HG02759 (cell line): ENCODE results near the gene SYT6.

Experiments
- ATAC-seq: cut with Tn5 transposase; IDR thresholded peaks from one replicate; pipeline ENCODE4 v1.9.1; 2021; ENCODE audit warnings: mild to moderate bottlenecking, moderate library complexity; ENCODE audit not compliant: unreplicated experiment

Gene SYT6

DNA sequence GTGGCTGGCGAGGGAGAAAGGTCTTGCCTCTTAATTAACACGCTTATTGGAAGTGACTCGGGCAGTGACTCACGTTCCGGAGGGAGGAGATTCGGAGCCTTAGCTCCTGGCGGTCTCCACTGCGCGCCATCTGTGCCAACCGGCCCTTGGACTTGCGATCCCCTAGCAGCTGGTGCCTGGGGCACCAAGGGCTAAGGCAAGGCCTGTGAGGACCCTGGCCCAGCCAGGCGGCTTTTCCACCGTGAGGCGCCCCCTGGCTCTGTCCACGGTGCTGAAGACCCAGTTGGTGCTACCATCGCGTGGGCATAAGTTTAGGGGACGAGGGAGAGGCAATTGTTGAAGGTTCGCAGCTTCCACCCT lies 1.3 kb upstream of the SYT6 start:
- no peak for ATAC-seq

DNA sequence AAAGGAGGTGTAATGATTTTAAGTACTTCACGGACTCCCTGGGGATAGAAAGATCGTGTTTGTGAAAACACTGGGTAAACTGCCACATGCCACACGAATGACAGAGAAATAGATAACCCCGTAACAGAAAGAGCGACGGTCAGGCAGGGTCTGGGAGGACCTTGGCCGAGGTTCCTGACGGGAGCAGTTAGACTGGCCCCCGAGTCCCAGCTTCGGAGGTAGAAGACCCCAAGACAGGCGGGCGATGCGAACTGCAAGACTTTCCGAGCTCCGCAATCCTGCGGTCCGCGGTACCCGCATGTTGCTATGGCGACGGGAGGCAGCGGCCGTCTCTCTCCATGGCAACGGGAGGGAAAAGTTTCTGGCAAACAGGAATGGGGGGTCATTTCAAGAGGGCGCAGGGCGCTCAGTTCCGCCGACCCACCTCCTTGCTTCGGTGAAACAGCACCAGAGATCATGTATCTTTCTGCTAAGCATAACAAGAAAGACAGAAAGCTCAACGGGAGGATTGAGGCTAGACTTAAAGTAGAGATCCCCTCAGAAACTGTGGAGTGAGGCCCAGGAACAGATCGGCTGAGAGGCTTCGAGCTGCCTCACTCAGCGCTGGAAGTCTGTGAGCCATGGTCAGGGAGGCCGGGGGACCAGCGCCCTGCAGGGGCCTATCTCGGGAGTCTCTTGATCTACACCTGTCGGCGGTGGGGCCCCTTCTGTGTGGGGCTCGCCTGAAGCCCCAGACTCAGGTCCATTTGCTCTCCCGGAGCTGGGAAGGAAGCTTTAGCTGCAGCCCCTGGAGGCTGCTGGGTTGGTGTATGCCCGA lies 685 bp upstream of the SYT6 start:
- ATAC-seq = no peak

DNA sequence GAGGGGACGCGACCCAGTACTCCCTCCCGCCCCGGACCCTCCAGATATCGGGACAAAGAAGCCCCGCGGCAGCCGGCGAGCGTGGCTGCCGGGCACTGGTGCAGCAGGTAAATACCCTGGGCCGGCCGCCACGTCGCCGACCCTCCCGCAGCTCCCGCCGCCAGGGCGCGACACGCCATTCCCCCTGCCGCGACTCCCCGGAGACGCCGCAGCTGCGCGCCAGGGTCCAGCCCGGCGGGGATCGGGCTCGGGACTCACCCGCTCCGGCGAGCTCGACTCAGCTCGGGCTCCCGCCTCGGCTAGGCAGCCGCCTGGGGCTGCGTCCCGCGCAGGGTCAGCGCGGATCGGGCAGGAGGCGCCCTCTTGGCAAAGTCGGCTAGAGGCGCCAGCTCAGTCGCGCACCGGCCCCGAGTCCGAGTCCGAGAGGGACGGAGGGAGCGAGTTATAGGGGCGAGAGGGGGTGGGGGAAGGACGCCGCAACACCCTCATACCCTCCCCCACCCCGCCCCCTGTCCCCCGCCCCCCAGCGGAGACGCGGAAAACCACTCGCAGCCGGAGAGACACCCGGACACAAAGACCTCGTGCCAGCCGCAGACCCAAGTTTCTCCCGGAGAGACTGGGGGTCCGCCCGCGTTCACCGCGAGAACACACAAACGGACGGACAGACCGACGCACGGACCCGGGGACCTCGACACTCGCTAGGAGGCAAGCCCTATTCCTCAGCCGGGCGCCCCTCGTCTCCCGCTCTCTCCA lies 985 bp downstream of the SYT6 start:
- ATAC-seq = no peak

DNA sequence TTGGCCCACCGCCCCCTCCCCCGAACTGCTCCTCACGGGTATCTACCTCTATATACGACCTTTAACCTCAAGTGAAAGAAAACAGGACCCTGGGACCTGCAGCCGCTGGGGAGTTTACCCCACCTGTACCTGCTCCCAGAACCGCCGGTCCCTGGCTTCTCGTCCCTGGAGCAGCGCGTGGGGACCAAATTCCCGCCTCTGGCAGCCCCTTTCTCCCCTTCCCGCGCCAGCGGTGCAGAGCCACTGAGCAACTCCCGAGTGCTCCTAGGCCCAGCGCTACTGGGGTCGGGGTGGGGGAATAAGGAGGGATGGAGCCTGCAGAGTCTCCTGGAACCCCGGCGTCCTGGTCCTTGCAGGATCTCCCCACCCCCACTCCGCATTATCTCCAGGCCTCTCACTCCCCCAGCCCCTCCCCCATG lies 1.6 kb downstream of the SYT6 start:
- ATAC-seq = no peak

DNA sequence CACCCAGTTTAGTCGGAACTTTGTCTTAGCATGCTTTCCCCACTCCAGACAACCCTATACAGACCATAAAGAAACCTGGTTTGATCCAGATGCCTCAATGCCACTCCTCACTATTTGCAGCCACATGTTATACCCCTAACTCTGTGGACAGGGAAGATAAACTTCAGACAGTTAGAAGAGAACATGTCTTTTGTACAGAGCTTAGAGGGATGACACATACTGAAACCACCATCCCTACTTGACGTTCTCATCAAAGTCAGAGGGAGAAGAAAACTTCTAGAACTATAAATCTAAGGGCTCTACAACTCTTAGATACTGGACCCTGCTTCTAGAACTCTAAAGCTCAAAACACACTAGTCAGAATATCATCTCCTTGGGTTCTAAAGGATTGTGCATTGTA lies 3.7 kb downstream of the SYT6 start:
- ATAC-seq = no peak

DNA sequence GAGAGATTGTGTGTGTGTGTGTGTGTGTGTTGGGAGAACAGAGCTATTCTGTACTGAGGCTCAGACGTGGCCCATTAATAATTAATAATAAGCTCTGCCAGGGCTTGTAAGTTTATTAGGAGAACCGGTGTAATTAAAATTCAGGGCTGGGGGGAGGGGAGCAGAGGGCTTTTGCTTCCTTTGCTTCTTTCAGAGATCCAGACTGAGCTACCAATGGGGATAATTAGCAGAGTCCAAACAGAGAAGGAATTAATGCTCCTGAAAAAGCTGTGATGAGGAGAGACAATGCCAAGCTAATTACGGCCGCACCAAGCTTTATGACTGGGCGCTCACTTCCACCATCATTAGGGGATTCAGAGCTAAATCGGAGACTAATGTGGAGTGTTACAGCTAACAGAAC lies 4.5 kb downstream of the SYT6 start:
- no peak for ATAC-seq

DNA sequence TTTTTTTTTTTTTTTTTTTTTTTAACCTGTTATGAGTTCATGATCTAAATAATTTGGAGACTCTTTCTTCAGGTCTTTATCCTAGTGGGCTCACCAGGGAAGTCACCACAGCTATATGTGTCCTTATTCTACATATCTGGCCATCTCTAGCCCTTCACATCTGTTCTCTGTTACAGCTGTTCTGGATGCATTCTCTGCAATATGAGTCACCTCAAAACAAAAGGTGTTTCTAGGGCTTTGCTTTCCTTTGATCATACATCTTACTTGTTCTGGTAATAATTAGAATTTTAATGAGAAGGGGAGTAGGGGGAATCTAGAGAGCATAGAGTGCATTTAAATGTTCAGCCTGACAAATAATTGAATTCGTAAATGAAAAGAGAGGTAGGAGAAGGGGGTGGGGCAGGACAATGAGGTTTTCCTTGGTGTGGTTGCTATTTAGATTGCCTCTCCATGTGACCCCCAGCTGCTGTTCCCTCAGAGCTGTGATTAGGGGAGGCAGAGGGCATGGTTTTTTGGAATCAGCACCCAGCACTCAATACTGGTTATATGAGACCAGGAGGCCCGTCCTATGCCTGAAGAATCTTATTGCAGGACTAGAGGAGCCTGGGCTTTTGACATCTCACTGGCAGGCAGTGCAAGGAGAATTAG lies 8.0 kb downstream of the SYT6 start:
- no peak for ATAC-seq

DNA sequence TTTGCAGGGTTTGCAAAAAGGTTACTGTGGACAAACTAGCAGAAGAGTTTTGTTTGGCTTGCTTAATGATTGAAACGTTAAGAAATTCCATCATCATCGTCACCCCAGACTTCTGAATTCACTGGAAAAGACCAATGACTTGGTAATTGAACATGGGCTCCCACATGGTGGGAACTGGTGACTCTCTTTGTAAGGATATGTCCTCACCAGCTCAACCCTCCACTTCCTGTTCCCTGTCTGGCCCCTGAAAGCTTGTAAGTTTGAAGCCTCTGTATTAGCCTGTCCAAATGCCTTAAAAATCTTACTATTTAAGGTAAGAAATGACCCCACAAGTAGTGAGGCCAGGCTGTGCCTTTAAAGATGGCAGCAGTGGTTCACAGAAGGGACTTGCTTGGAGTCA lies 9.7 kb downstream of the SYT6 start:
- no peak for ATAC-seq

DNA sequence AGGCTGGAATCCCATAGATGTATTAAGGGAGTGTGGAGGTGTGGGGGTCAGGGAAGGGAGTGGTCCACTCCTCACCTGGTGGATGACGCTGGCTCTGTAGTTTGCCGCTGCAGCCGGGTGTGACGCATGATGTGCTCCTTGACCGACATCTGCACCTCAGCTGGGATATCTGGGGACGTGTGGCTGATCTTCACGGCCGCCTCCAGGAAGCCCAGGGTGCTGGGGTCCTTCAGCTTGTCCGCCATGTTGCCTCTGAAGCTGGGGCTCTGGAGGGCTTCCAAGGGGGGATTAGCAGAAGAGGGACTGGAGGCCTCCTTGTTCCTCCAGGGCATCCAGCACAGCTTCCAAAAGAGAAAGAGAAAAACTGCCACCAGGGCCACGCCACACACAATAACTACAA lies 14.1 kb downstream of the SYT6 start:
- no peak for ATAC-seq

DNA sequence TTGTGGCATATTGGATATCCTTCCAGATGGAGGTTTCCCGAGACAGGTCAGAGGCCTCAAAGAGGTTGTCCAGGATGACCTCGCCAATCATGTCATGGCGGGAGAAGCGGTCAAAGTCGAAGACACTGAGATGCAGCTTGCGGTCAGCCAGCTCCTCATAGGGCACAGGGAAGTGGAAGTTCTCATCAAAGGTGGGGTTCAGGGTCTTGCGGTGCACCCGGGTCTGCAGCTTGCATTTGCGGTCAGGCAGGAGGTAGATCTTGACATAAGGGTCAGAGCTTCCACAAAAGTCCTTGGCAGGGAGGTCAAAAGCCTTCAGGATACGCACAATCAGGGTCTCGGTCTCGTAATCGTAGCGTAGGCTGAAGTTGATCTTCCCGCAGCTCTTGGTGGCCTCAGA lies 16.2 kb downstream of the SYT6 start:
- ATAC-seq = no peak

DNA sequence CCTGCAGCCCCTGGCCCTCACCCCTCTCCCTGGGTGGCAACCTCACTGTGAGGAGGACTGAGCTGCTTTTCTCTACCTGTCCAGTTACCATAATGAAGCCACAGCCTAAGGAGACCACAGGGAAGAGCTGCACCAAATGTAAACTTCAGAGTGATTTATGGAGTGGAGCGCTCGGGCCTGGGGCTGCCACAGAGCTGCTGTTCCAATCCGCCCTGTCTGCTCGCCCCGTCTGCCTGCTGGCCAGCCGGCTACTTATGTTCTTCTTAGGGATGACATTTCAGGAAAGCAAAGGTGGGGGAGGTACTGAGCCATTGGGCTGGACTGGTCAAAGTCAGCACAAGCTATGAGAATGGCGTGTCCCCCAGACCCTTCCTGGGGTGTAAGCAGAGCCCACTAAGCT lies 17.9 kb downstream of the SYT6 start:
- no peak for ATAC-seq

DNA sequence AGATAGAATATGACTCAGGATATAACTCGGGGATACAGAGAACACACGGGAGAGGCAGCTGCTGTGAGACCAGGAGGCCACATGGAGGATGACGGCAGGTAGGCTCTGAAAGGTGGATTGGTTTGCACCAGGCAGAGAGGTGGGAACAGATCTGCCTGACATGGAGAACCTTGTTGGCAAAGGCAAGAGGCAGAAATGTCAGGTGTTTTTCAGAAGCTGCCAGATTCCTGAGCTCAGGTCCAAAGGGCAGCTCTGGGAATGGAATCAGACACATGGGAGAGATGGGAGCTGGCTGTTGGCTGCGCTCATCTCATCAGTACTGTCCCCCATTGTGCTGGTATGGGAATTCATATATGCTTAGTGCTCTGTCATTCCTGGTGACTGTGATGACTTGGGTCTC lies 19.2 kb downstream of the SYT6 start:
- ATAC-seq = no peak

DNA sequence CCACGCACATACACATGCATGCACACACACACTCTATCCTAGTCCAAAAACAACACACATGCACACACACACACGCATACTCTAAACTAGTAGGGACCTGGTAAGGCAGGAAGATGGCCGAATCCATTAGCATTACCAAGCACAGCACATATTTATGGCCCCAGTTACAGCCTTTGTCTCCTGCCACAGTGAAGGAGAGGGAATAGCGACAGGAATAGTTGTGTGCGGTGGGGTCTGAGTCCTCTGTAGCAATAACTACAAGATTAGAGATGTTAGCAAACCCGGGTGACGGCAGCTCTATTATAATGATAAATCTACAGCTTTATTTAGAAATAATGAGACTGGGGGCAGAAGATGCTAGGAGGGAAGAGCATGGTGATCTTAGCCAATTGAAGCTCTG lies 20.5 kb downstream of the SYT6 start:
- no peak for ATAC-seq

DNA sequence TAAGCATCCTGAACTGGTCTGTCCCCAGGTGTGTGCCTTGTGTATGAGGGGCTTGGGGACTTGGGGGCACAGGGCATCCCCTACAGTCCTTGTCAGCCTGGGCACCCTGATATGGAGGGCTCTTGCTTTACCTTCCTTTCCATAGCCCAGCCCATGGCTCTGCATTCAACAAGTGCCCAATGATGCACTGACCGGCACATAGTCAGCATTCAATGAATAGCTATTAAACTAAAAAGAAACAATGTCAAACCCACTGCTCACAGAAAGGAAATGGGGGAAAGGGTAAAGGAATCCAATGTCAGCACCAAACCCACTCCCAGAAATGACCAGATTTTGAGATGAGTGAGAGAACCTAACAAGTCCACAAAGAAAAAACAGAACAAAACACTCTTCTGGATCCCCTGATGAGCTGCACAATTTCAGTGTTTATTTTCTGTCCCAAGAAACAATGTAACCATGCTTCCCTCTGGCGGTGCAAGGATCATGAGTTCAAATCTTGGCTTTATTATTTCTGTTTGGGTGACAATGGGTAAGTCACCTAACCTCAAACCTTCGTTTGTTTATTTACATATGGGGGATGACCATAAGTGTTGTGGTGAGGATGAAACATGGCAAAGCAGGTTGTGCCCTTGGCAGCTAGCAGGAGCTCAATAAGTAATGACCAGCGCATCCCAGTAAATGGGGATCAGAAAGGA lies 22.0 kb downstream of the SYT6 start:
- no peak for ATAC-seq

DNA sequence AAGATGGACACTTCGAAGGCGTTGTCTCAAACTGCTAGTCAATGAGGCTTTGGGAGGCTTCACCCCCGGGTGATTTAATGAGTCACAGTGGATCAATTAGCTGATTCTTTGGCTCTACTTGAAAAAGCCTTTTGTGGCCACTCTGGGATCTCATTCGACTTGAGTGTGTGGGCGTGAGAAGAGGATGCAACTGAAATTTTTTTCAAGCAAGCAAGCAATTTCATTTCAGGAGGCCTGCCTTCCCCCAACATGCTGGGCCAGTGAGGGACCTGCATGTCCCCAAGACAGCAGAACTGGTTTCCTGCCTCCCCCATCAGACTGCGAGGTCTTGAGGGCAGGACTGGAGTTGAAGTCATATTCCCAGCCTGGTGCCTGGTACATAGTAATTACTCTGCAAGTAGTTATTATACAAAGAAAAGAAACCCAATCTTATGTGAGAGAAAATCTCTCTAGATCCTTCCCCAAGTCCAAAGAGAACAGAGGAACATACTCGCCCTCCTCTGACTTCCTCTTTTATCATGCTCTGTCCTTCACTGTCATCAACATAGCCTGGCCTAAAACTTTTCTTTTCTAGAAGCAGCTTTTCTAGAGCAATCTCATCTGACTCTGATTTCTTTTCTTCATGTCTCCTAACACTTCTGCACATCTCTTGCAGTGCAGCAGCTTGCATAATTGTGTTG lies 22.7 kb downstream of the SYT6 start:
- no peak for ATAC-seq

DNA sequence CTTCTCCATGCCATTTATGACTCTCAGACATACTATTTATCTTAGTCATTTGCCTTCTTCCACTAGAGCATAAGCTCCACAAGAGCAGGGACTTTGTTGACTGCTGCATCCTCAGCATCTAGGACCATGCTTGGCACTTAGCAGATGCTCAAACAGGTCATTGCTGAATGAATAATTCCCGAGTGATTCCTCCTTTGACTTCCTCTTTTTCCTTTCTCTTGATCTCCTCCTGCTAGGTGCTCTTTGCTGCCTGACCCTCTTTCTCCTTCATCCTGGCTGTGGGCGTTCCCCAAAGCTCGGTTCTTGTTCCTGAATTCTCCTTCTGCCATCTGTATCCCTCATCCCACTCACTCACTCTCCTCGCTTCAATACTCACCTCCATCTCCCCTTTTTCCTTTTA lies 23.5 kb downstream of the SYT6 start:
- ATAC-seq = no peak

DNA sequence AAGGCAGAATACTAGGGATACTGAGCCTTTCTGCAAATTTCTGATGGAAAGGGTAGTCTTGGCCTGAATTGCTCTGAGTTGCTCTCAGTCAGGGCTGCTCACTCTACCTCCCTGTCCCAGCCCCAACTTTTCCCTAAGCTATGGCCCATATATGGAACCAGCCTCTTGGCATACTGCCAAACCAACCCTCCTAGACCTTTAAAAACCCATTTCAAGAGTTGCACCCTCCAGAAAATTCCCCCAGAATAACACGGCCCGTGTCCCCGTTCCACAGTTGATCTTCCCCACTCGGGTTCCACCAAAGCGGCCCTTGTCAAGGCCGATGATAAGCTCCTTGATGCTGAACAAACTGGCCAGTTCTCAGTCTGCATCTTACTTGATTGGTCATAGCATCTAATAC lies 25.4 kb downstream of the SYT6 start:
- no peak for ATAC-seq

DNA sequence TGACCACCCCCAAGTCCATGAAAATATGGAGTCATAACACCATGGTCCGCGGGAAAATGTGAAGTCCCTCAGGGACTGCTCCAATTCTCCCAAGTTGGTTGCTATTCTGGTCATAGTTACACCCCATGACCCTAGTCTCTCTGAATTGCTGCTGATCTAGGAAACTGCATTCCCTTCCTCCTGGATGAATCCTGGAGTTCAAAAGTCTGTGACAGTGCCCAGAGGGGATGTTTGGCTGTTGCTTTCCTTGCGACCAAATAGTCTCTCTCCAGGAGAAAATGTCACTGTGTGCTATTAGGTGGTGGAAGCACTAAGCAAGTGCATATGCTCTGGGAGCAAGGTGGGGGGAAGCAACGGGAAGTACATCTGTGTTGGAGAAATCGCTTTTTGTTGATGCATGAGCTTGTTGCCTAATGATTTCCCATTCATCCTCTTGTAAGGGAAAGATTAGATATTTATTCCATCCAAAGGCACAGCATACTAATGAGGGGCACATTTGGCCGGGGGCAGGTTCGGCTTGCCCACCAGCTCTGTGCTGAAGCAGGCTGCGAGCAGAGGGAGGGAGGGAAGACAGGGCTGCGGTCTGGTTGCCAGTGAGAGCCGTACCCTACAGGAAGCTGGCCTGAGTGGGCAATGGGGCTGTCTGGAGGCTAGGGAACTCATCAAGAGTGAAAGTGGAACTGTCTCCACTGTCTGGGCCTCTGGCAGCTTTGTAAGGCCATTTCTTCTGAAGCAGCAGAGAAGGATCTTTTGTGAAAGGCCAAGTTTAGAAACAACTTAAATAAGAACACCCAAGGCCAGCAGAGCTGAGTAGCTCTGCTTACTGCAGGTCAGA lies 27.2 kb downstream of the SYT6 start:
- peak; percentile 87 for ATAC-seq

DNA sequence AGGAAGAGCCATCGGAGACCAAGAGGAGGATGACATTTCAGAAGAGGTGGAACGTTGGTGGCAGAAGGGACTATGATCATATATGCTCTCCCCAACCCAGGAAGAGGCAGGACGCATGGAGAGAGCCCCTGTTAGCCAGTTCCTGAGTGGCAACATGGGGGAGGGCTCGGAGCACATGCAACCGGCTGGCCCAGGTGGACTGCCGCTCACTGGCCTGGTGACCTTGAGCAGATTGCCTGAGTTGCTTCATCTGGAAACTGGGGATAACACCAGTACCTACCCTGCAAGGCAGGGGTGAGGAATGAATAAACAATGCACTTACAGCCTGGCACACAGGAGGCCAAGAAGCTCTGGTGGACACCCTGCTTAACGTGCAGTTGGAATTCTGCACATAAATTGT lies 29.0 kb downstream of the SYT6 start:
- ATAC-seq = no peak
